Endothelial cell of umbilical vein (primary cell): ENCODE results near the gene SDCBP2. TPM values are rescaled to one million over a fixed set of nuclear protein-coding genes. Genes with fewer than 3 reads are reported as not detected.

Experiments
- BruUV-seq: library from RNA; stranded (reverse); fragments of 400-500 nt; replicated peaks from 2 replicates; lab custom pipeline; 2021; lab: Mats Ljungman, UMichigan
- CTCF ChIA-PET: fragments of 300-600, 350-600 bp; sonication (Branson Sonifier 250); formaldehyde crosslinking; loops from one replicate; lab custom pipeline; 2021; ENCODE audit warnings: antibody characterized with exemption, inconsistent platforms; lab: Charles Lee
- POLR2A ChIA-PET: fragments of 300-600, 350-600 bp; sonication (Branson Sonifier 250); formaldehyde crosslinking; loops from one replicate; lab custom pipeline; 2021; ENCODE audit warnings: antibody characterized with exemption, inconsistent platforms; lab: Charles Lee
- DNase-seq: peaks from one replicate; pipeline ENCODE4 v3.0.0-alpha.2; 2011; ENCODE audit warnings: low read depth, low spot score
- FAIRE-seq: peaks from 2 replicates; lab custom pipeline; 2011; peaks lifted over from hg19 to GRCh38; lab: Jason Lieb, UNC
- H2AFZ ChIP-seq: 2 replicates; pipeline ENCODE4 v1.6.0; 2012; ENCODE audit warnings: low read depth, low read length, control low read depth, inconsistent platforms
- H3K27ac ChIP-seq: 2 replicates; pipeline ENCODE4 v1.5.1; 2011; ENCODE audit warnings: low read depth, mild to moderate bottlenecking, control low read depth, low read length, moderate library complexity; ENCODE audit not compliant: insufficient read depth
- H3K27me3 ChIP-seq, 2 experiments: 2 replicates each; pipeline versions ENCODE4 v1.6.0 to v1.6.1; 2011; ENCODE audit warnings: low read length in 2 of 2, mixed read lengths in 1 of 2; ENCODE audit not compliant: control insufficient read depth in 2 of 2, insufficient read depth in 2 of 2
- H3K36me3 ChIP-seq, 2 experiments: 2 replicates in 1 of 2; 3 replicates in 1 of 2; pipeline ENCODE4 v1.5.1; 2011; ENCODE audit warnings: low read length in 2 of 2, mild to moderate bottlenecking in 1 of 2, moderate library complexity in 1 of 2; ENCODE audit not compliant: control insufficient read depth in 2 of 2, insufficient read depth in 2 of 2; ENCODE audit errors: extremely low read depth in 1 of 2
- H3K4me1 ChIP-seq: 3 replicates; pipeline ENCODE4 v1.5.1; 2011; ENCODE audit warnings: mild to moderate bottlenecking, low read length; ENCODE audit not compliant: control insufficient read depth, insufficient read depth; ENCODE audit errors: extremely low read depth
- H3K4me2 ChIP-seq: 2 replicates; pipeline ENCODE4 v1.6.1; 2011; ENCODE audit warnings: low read length, control low read depth, mixed read lengths; ENCODE audit not compliant: insufficient read depth
- H3K4me3 ChIP-seq, 3 experiments: fragments of 200-600 bp in 1 of 3; sonication (generic), shearing (Covaris generic) in 1 of 3; replicated peaks in 1 of 3; 2 replicates each; pipeline ENCODE4 v1.5.1; 2011 to 2016; ENCODE audit warnings: control low read depth in 3 of 3, low read length in 3 of 3, mild to moderate bottlenecking in 2 of 3, inconsistent platforms in 1 of 3, low read depth in 1 of 3, moderate library complexity in 1 of 3; ENCODE audit not compliant: insufficient read depth in 1 of 3
- H3K79me2 ChIP-seq: 2 replicates; pipeline ENCODE4 v1.6.0; 2012; ENCODE audit warnings: low read length, inconsistent platforms; ENCODE audit not compliant: control insufficient read depth, insufficient read depth
- H3K9ac ChIP-seq: replicated peaks from 2 replicates; pipeline ENCODE3; 2011; ENCODE audit warnings: low read length, control low read depth; ENCODE audit not compliant: insufficient read depth; ENCODE audit errors: extremely low read depth
- H3K9me1 ChIP-seq: replicated peaks from 3 replicates; pipeline ENCODE4 v1.6.0; 2011; ENCODE audit warnings: mild to moderate bottlenecking, low read length; ENCODE audit not compliant: control insufficient read depth, insufficient read depth; ENCODE audit errors: extremely low read depth
- H3K9me3 ChIP-seq: replicated peaks from 2 replicates; pipeline ENCODE4 v1.5.1; 2012; ENCODE audit warnings: low read length, inconsistent platforms; ENCODE audit not compliant: control insufficient read depth, insufficient read depth
- H4K20me1 ChIP-seq: replicated peaks from 2 replicates; pipeline ENCODE3; 2011; ENCODE audit warnings: mild to moderate bottlenecking, low read length; ENCODE audit not compliant: control insufficient read depth, insufficient read depth; ENCODE audit errors: extremely low read depth
- CTCF ChIP-seq, 2 donors: IDR thresholded peaks; 1 replicate in 1 of 2; 2 replicates in 1 of 2; pipeline ENCODE4 v1.5.1; 2011; ENCODE audit warnings: low read length in 2 of 2, mild to moderate bottlenecking in 2 of 2, moderate library complexity in 2 of 2, control low read depth in 1 of 2, inconsistent platforms in 1 of 2, low read depth in 1 of 2; ENCODE audit not compliant: insufficient read depth in 1 of 2; ENCODE audit errors: extremely low read depth in 1 of 2
- EZH2 ChIP-seq: IDR thresholded peaks from 2 replicates; pipeline ENCODE4 v1.6.1; 2012; ENCODE audit warnings: borderline replicate concordance, low read depth, mild to moderate bottlenecking, moderate library complexity, low read length, inconsistent platforms; ENCODE audit not compliant: severe bottlenecking
- FOS ChIP-seq: IDR thresholded peaks from 2 replicates; pipeline ENCODE4 v1.6.1; 2011; ENCODE audit warnings: mild to moderate bottlenecking, low read length, moderate library complexity, borderline replicate concordance; ENCODE audit not compliant: insufficient read depth
- GATA2 ChIP-seq: IDR thresholded peaks from 2 replicates; pipeline ENCODE4 v1.7.0; 2011; ENCODE audit warnings: low read depth, mild to moderate bottlenecking, moderate library complexity, mixed read lengths, low read length; ENCODE audit not compliant: insufficient read length, insufficient read depth
- JUN ChIP-seq: IDR thresholded peaks from 2 replicates; pipeline ENCODE4 v1.6.1; 2011; ENCODE audit warnings: borderline replicate concordance, low read depth; ENCODE audit not compliant: insufficient read length, insufficient read depth
- MAX ChIP-seq: IDR thresholded peaks from 2 replicates; pipeline ENCODE4 v1.6.1; 2011; ENCODE audit not compliant: insufficient read depth, insufficient read length
- MYC ChIP-seq: IDR thresholded peaks from one replicate; pipeline ENCODE4 v1.6.1; 2011; ENCODE audit warnings: mild to moderate bottlenecking, low read depth, low read length
- POLR2A ChIP-seq: IDR thresholded peaks from 2 replicates; pipeline ENCODE4 v1.6.1; 2012; ENCODE audit warnings: low read depth, mild to moderate bottlenecking, control low read depth, low read length
- POLR2AphosphoS5 ChIP-seq: IDR thresholded peaks from 2 replicates; pipeline ENCODE4 v1.6.1; 2012; ENCODE audit warnings: low read depth, mild to moderate bottlenecking, control low read depth, low read length, moderate library complexity; ENCODE audit not compliant: insufficient read depth
- dilution Hi-C: fragments of 300-500 bp; cut with MboI; formaldehyde crosslinking; loops from one replicate; pipeline ENCODE4 v1.15.0; 2019; ENCODE audit warnings: low sequenced_read_pairs; ENCODE audit not compliant: extremely low pct_ligation_motif_present
- intact Hi-C: fragments of 100-400 bp; cut with micrococcal nuclease; formaldehyde crosslinking; loops from one replicate; pipeline ENCODE4 v1.10.0; 2022
- polyA plus RNA-seq, 4 experiments: library from polyadenylated mRNA; depleted of rRNA in 3 of 4; stranded (reverse) in 3 of 4; unstranded in 1 of 4; fragments of >200 nt; gene quantifications; 2 replicates each; pipeline versions ENCODE4 v1.2.1 to v1.2.3, GENCODE V29; 2011 to 2012; ENCODE audit warnings: missing spikeins in 1 of 4
- total RNA-seq: library from RNA; stranded (reverse); gene quantifications from 2 replicates; pipeline ENCODE4 v1.2.3, GENCODE V29; 2021

SDCBP2 gene
- total and polyA plus RNA-seq, 2 donors (not counting 3 experiments of a cell fraction or from before 2014, with no cell fraction given) = 6.9 to 9.0 TPM

GRCh38 chr20:1357921-1358671 lies 29.2 kb upstream of the SDCBP2 start:
- H3K9ac ChIP-seq = no peak overlapping the region
- no peaks in the 10 kb centered on the region for H3K9me3 ChIP-seq
- no peak for TF ChIP-seq MYC
- TF ChIP-seq POLR2AphosphoS5 = no peak
- TF ChIP-seq FOS = peak; percentile 13
- TF ChIP-seq POLR2A = no peak
- H3K27me3 ChIP-seq = no peaks in the 10 kb centered on the region
- dilution Hi-C loops (no loop called here), intact Hi-C loops (no loop called here)
- H3K36me3 ChIP-seq = peaks cover 9 to 15% of the 10 kb centered on the region in 2 experiments
- POLR2A ChIA-PET = interaction anchor here (0.8 kb wide), 1 partner anchor 35 kb away, joined by 3 read pairs; no protein-coding TSS in a partner anchor
- no peak overlapping the region for H3K27ac ChIP-seq
- BruUV-seq = no TSS peak
- H3K4me2 ChIP-seq = no peak overlapping the region
- H3K4me1 ChIP-seq = no peaks in the 10 kb centered on the region
- H4K20me1 ChIP-seq = no peaks in the 10 kb centered on the region
- DNase-seq (no peak), FAIRE-seq (no peak)
- H3K9me1 ChIP-seq = no peaks in the 10 kb centered on the region
- CTCF ChIA-PET = interaction anchor here (1.5 kb wide), 1 partner anchor 79 kb away, joined by 4 read pairs; no protein-coding TSS in a partner anchor
- H2AFZ ChIP-seq = no peak overlapping the region
- peaks cover 1% of the 10 kb centered on the region for H3K79me2 ChIP-seq
- H3K4me3 ChIP-seq = no peak overlapping the region

- no peak overlapping the region for H3K27ac ChIP-seq
- H3K27me3 ChIP-seq = no peaks in the 10 kb centered on the region
- no peak for DNase-seq
- POLR2A ChIA-PET = no interaction called here
- no peaks in the 10 kb centered on the region for H4K20me1 ChIP-seq
- FAIRE-seq = no peak
- no peaks in the 10 kb centered on the region for H3K9me3 ChIP-seq
- H3K36me3 ChIP-seq = peaks cover 4 to 5% of the 10 kb centered on the region in 2 experiments
- TF ChIP-seq FOS (no peak), GATA2 (no peak), MYC (no peak), EZH2 (no peak), POLR2AphosphoS5 (no peak), MAX (no peak), CTCF (IDR thresholded peaks at IDR 0.05; ENCODE audit: extremely low read depth in 1 of 2, insufficient read depth in 1 of 2, low read depth in 1 of 2, low read length in 2 of 2) (no peak), JUN (no peak), POLR2A (no peak)
- no peak overlapping the region for H3K9ac ChIP-seq
- no peaks in the 10 kb centered on the region for H3K9me1 ChIP-seq
- no peak overlapping the region for H2AFZ ChIP-seq
- no TSS peak for BruUV-seq
- CTCF ChIA-PET = no interaction called here
- H3K4me1 ChIP-seq = no peaks in the 10 kb centered on the region
- intact Hi-C loops = no loop called here
- dilution Hi-C loops = no loop called here
- H3K79me2 ChIP-seq = peaks cover 1% of the 10 kb centered on the region
- H3K4me3 ChIP-seq = no peak overlapping the region
- H3K4me2 ChIP-seq = no peak overlapping the region
Measured at GRCh38 chr20:1353956-1354355, 25.0 kb upstream of the SDCBP2 start.
